Left renal pelvis (tissue), 4 donors: ENCODE results near the gene MRPL38. TPM values are rescaled to one million over a fixed set of nuclear protein-coding genes. Genes with fewer than 3 reads are reported as not detected.
"Not testable (repeated sequence)": the region's sequence is repeated elsewhere in the genome, so short reads cannot be mapped to it uniquely, and the experiment has no call there.

Source experiments
- DNase-seq, 4 donors: peaks; one replicate each; pipeline ENCODE4 v3.0.0-alpha.2; 2013; ENCODE audit warnings: low read depth in 4 of 4, low spot score in 3 of 4
- polyA plus RNA-seq, 4 donors: library from polyadenylated mRNA; unstranded; fragments of 120-200 nt; gene quantifications; one replicate each; pipeline ENCODE4 v1.2.1, GENCODE V29; 2013; ENCODE audit not compliant: insufficient read length in 4 of 4

MRPL38 gene
- polyA plus RNA-seq, 4 donors: 61.8 to 122 (median 76.3) TPM

DNA sequence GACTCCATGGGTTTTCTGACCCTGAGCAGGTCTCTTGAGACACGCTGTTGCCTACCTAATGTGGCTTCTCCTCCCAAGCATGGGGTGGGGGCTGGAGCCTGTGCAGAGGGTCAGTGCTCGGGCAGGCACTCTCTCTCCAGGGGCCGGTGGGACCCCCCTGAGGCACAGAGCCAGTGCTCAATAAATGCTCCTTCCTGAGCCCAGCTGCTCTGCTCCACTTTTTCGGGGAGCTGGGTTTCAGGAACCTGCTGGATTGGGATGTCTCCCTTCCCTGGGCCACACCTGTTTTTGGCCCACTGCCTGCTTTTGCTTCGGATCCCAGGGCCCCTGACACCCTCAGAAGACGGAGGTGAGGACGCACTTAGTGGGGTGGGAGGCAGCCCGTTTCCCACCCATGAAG, 6.6 kb downstream of the MRPL38 start:
- no peak for DNase-seq

DNA sequence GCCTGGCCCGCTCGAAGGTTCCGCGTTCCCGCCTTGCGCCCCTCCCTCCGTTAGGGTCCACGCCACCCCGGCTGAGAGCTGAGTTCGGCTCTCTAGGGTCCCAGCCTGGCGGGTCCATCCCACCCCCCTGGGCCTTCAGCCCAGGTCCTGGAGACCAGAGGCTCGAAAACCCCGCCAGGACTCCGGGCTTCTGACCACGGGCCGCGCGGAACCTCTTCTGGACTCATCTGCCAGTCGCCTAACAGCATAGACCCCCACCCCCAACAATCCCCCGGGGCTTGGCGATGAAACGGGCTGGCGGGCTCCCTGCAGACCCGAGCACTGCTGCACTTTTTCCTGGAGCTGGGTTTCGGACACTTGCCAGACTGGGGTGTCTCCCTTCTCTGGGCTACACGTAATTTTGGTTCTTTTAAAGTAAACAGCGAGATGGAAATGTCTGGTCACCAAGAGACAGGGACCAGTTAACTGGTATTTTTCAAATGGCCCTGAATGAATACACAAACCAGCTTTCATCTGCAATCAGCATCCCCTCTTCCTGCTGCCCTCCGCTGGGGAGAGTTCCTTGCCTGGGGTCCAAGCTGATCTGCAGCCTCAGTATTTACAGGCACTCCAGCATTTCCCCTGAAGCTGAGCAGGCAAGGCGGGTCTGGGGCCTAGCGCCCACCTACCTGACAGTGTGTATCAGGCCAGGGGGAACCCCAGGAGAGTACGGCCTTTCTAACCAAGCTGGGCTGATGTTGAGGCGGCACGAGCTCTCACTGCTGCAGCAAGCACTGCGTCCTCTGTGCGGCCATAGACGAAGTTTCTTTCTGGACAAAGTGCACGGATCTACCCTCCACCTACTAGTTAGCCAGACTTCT, 7.3 kb downstream of the MRPL38 start:
- DNase-seq: no peak

DNA sequence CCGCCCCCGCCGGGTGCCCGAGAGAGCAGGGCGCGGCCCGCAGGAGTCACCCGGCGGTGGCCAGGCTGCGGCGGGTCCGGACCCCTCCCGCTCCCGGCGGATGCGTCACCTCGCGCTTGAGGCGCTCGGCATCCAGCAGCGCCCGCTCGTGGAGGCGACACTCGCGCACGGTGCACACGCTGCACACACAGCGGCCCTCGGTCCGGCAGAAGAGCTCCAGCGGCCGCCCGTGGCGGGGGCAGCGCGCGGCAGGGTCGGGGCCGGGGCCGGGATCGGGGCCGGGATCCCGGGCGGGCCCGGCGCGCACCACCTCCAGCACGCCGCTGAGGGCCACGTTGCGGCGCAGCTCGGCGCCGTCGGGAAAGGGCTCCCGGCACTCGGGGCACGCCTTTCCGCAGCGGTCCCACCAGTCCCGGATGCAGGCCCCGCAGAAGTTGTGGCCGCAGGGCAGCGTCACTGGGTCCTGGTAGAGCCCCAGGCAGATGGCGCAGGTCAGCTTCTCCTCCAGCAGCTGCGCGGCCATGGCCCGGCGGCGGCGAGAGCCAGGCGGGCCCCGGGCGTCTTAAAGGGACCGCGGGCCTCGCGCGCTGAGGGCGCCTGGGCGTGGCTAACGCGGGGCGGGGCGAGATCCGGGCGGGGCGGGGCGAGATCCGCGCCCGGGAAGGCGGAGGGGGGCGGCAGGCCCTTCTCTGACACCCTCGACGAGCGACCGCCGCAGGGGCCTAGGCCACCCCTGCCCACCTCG, 8.1 kb downstream of the MRPL38 start, which contains the start of gene TRIM65:
Gene TRIM65 (minus strand): TSS at position 537 of the 745 bp plus-strand sequence. CDS start 14 bp downstream, at position 523.
- DNase-seq: peak in 1 of 4 donors; percentile 64

DNA sequence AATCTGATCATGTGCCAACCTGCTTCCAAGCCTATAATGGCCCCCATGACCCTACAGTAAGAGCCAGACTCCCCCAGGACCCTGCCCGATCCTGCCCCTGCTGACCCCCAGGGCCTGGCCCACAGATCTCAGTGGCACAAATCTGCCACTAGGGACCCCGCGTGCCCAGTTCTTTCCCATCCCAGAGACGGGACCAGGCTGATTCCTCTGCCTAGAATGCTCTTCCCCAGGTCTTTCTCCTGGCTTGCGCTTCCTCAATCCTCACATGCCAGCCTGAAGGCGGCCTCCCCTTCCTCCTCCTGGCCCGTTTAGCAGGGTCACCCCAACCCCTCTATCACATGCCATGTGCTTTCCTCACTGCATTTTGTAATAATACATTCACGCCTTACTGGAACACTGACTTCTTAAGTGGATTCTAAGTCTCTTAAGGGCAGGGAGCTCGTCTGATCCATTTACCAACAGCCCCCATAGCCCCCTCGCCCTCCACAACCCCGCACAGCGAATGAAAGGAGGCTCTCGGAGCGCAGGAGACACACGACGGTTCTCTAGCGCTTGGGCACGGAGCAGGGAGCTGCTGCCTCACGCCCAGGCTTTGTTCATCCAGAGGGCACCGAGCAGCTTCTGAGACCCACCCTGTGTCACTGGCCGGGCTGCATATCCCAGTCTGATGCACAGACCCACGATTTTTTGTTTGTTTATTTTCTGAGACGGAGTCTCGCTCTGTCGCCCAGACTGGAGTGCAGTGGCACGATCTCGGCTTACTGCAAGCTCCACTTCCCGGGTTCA, 9.1 kb downstream of the MRPL38 start:
- DNase-seq: no peak

DNA sequence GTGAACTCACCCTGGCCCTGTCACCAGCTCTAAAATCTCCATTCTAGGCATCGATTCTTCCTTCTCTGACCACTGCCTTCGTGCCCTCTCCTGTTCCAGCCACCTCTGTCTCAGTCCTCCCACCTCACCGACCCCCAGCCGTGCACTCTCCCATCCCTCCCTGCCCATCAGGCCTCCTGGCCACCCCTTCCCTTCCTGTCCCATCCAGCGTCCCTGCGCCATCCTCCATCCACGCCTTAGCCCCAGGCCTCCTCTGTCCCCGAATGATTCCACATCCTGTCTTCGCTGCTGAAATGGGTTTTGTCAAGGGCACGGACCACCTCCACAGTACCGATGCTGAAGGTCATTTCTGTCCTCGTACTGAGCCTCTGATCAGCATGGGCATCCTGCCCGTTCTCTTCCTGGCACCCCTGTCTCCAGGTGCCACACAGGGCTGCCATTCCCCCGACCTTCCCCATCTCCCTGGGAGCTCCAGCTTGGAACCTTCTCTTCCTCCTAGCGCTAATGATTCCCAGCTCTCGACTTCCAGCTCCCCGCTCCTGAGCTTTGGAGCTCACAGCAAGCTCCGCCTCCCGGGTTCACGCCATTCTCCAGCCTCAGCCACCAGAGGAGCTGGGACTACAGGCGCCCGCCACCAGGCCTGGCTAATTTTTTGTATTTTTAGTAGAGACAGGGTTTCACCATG, 10.5 kb downstream of the MRPL38 start:
- DNase-seq: no peak

DNA sequence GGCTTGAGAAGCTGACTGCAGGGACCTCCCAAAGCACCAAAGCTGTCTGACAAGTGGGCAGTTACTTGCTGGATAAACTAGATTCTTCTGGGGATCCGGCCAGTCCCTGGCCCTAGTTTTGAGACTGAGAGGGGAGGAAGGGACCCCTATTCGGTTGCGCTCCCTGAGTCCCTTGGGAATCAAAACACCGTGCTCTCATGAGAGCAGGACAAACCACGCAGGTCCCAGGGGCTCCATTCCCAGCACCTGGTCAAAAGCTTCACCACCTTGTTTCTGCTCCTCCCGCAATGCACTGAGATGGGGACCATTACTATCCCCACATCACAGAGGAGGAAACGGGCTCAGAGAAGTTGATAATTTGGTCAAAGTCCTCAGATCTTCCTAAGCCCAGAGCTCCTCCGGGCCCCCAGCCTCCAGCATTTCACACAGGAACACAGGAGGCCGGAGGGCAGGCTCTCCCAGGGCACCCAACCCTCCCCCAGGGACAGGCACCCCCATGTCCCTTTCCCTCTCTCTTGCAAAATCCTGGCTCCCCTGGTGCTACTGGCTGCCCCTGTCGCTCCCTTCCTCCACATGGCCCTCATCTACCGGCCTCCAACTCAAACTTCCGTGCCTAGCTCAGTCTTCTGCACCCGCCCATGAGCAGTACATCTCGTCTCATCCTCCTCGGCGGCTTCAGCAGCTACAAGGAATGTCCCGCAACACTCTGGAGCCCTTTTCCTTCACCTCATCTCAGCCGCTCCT, 11.2 kb downstream of the MRPL38 start:
- DNase-seq: no peak

DNA sequence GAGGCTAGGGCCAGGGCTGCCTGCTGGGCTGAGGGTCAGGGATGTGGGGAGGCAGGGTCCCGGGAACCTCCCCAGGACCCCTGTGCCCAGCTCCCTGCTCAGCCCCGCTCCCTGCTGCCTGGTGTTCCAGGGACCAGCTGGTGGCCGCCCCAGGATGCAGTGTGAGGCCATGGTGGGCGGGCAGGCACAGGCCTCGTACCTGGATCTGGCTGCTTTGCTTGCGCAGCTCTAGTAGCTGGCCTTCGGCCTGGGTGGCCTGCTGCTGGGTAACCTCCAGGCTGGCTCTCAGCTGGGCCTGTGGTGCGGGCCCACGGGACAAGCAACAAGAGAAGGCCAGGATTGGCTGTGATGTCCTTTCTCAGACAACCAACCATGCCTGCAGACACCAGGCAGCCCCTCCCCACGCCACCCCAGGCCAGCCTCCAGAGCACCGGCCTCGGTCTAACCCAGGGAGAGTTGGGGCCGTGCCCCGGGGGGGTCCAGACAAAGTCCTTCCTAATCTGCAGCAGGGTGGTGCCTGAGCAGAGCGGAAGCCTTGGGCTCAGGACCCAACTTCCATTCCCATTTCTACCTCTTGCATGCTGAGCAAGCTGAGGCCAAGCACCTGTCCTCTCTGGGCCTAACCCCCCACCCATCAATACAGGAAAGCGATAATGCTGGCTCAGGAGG, 12.0 kb downstream of the MRPL38 start:
- no peak for DNase-seq

DNA sequence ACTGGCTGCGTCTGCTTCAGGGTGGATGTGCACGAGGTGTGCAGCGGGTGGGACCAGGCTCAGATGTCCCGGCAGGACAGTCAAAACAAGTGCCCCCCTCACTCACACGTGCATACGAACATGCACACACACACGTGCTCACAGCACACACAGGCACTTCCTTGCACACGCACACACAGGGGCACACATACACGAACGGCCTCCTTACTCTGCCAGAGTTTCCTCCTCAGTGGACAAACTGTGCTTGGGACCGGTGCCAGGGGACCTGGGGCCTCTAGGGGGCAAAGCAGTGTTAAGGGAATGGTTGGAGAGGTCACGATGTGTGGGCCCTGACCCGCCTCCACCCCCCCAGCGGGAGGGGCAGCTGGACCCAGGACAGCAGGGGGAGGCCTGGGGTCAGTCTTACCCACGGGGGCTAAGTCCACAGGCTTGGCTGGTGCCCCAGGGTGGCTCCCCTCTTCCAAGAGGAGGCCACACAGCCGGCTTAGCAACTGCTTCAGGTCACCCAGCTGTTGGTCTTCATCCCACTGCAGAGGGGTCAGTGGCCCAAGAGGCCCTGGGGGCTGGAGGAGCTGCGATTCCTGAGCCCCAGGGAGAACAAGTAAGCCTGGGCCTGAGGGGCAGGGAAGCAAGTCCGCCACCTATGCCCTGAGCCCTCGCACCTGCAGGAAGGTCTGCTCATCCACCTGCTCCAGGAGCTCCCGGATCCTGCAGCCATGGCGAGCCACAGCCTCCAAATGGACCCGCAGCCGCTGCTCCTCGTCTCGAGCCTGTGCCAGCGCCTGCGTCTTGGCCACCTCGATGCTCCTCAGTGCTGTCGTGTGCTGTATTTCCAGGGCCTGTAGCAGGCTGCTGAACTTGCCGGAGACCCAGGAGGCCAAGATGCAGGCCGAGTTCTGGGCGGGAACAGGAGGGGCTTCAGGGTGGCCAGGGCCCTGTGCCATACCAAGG, 12.8 kb downstream of the MRPL38 start:
- no peak for DNase-seq

DNA sequence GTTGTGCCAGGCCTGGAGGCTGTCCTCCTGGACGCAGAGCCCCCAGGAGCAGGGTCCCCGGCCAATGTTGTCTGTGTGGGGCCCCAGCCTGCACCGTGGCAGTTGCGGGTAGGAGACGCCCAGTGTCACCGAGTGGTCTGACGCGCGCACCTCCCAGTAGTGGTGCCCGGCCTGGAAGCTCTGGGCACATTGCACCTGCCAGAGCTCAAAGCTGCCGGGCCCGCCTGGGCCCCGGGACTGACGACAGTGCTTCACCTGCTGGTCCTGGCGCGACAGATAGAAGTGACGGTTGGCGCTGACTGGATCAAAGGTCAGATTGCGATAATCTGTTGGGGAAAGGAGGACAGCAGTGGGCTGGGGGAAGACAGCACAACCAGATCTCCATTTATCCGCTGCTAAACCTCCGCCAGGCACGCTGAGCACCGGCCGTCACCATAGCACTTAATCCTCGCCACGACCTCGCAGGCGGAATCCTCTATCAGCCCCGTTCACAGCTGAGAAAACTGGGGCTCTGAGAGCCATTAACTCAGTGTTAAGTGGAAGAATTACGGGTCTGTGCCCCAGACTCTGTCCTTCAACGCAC, 13.6 kb downstream of the MRPL38 start:
- DNase-seq: no peak

DNA sequence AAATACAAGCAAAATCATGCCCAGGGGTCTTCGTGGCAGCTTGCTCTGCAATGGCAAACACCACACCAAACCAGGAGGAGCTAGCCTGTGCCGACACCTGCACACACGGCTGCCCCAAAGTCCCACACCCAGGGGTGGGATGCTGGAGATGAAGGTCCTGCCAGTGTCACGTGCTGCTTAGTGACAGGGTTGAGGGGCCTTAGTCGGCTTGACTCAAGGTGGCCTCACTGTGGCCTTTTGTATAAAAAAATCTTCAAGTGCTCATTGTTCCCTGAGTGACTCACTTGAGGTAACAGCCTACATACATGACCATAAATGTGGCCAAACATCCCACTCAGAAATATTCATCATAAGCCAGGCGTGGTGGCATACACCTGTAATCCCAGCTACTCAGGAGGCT, 15.2 kb downstream of the MRPL38 start:
- no peak for DNase-seq

DNA sequence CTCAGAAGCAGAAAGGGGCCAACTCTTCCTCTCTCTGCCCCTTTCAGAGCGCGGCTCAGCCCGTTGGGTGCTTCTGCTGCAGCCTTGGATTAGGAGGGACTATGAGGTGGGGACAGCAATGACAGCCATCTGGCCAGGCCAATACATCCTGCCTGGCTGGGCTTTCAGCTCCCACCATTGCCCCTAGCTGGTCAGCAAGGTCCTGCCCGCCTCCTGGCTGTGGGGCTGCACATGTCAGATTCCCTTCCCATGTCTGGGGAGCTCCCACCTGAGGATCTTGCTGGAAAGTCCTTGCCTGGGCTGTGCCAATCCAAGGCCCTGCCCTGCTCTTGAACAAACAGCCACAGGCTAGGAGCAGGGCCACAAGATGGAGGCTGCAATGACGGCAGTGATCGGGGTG, 16.2 kb downstream of the MRPL38 start:
- DNase-seq: no peak

DNA sequence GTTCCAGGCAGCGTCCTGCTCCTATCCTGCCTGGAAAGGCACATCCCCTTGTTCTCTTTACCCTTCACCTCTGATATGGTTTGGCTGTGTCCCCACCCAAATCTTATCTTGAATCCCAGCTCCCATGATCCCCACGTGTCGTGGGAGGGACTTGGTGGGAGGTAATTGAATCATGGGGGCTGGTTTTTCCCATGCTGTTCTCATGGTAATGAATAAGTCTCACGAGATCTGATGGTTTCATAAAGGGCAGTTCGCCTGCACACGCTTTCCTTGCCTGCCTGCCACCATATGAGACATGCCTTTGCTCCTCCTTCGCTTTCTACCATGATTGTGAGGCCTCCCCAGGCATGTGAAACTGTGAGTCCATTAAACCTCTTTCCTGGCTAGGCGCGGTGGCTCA, 18.8 kb downstream of the MRPL38 start:
- not testable (repeated sequence) for DNase-seq

DNA sequence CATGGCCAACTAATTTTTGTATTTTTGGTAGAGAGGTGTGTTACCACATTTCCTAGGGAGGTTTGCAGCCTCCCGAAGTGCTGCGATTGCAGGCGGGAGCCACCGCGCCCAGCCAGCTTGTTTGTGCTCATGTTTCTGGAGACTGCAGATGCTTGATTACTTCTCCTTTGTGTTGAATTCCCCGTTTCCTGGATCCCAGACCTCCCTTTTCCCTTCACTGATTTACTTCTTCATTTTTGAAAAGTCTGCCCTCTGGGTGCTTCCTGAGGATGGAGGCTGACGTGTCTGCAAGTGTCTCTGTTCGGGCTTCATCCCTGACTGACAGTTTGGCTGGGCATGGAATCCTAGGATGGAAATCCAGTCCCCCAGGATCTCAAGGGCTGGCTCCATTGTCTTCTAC, 19.3 kb downstream of the MRPL38 start:
- DNase-seq: no peak

DNA sequence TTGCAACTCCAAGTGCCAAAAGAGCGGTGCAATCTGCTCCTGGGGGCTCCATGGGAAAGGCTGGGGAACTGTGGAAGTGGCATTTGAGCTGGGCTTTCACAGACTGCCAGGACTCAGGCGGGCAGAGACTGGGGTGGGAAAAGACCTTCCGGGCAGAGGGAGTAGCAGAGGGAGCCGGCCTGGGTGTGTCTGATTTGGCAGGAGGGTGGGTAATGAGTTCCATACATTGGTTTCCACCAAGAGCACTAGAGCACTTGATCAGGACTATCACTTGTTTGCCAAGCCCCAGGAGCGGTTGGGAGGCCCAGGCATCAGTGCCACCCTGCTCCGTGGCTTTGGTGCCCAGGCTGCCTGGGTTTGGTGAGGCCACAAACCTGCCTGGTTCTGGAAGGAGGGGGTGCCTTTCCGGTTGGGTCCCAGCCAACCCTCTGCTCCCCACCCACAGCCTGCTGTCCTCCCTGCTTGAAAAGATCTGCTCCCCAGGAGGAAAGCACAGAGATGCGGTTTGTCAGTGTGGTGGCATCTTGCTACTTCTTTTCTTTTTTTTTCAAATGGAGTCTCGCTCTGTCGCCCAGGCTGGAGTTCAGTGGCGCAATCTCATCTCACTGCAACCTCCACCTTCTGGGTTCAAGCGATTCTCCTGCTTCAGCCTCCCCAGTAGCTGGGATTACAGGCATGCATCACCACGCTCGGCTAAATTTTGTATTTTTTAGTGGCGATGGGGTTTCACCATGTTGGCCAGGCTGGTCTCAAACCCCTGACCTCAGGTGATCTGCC, 22.8 kb downstream of the MRPL38 start:
- no peak for DNase-seq

DNA sequence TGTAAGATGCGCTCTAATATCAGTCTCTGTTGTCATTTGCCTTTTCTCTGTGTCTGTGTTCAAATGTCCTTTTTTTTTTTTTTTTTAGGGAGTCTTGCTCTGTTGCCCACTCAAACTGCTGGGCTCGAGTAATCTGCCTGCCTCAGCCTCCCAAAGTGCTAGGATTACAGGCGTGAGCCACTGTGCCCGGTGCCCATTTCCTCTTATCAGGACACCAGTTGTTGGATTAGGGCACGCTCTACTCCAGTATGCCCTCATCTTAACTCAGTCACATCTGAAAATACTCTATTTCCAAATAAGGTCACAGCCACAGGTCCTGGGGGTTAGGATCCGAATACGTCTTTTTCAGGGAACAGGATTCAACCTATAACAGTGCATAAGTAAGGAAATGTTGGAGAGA, 24.4 kb downstream of the MRPL38 start:
- DNase-seq: no peak

DNA sequence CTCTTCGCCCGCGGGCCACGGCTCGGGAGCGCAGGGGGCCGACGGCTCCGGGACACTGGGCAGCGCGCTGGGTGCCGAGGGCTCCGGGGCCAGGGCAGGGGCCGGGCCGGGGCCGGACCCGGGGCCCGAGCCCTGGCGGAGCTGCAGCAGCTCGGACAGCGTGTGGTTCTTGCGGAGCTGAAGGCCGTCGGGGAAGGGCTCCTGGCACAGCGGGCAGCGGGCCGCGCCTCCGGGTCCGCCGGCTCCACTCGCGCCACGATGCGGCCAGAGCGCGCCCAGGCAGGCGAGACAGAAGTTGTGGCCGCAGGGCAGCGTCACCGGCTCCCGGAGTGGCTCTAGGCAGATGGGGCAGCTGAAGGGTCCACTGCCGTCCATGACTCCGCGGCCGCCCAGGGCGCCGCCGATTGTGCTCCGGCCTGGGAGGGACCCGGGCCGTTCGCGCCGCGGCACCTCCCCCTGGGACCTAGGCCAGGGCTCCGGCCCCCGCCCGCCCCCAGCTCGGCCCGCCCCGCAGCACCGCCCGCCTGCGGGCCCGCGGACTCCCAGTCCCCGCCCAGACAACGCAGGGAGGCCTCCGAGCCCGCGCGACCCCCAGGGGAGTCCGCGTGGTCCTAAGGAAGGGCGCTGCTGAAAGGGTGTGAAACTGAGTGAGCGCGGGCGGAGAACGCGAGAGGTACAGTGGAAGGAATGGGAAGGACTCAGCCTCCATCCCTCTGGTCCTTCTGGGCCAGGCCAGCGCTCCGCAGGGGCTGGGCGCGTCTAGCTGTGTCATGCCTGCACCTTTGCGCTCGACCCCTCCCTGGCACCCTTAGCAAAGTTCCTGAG, 26.3 kb downstream of the MRPL38 start, which contains the start of gene TRIM47:
Gene TRIM47 (minus strand): TSS at position 408 of the 825 bp plus-strand sequence. CDS start 33 bp downstream, at position 375.
- DNase-seq: no peak
